Upper lobe of right lung (tissue), 1 donor: ENCODE measurements around the gene TENT5C. TPM values are rescaled to one million over a fixed set of nuclear protein-coding genes. Genes with fewer than 3 reads are reported as not detected.

ENCODE experiments used
- ATAC-seq: fragments of 200-7000 bp; cut with Tn5 transposase; one replicate; pipeline ENCODE4 v1.9.1; 2020; ENCODE audit warnings: mild to moderate bottlenecking, moderate library complexity
- DNase-seq: peaks from one replicate; pipeline ENCODE4 v3.0.0-alpha.2; 2020
- H3K27ac ChIP-seq: fragments of 200-600 bp; one replicate; pipeline ENCODE4 v1.8.0; 2022
- H3K27me3 ChIP-seq: fragments of 200-600 bp; one replicate; pipeline ENCODE4 v1.8.0; 2022; ENCODE audit warnings: mild to moderate bottlenecking
- H3K36me3 ChIP-seq: fragments of 200-600 bp; one replicate; pipeline ENCODE4 v1.8.0; 2022
- H3K4me1 ChIP-seq: fragments of 200-600 bp; one replicate; pipeline ENCODE4 v1.8.0; 2022
- H3K4me3 ChIP-seq: fragments of 200-600 bp; one replicate; pipeline ENCODE4 v1.8.0; 2022; ENCODE audit warnings: mild to moderate bottlenecking
- H3K9me3 ChIP-seq: fragments of 200-600 bp; one replicate; pipeline ENCODE4 v1.8.0; 2022
- intact Hi-C: fragments of 100-400 bp; cut with DNase I; formaldehyde crosslinking; loops from one replicate; pipeline ENCODE4 v1.11.0; 2022
- total RNA-seq: library from RNA; stranded (reverse); fragmentation: NEBNext Ultra II Directional; extraction: Animal tissue kit (Norgen Biotek cat#: 25700); gene quantifications from one replicate; pipeline ENCODE4 v1.2.1, GENCODE V29; 2021
- TF ChIP-seq, protein P1 (sequence below): fragments of 200-600 bp; IDR thresholded peaks from one replicate; pipeline ENCODE4 v1.8.0; 2022; ENCODE audit warnings: antibody characterized with exemption
- donor health status: DM: no; HTN: yes; CAD: no; lungs with severe emphysema.

The TENT5C gene
- total RNA-seq, 1 donor from 2014 or later, result 13.7 TPM

DNA sequence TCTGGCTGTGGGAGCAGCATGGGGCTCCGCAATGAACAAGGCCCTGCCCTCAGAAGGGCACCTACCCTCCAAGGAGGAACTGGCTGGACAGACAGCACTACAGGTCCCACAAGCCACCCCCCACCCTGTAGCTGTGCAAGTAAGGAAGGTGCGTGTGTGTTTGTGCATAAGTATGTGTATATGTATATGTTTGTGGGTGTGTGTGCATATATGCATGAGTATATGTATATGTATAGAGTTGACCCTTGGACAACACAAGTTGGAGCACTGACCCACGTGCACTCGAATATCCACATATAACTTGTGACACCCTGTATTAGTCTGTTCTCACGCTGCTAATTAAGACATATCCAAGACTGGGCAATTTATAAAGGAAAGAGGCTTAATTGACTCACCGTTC, 22.6 kb upstream of the TENT5C start:
- Histone ChIP-seq H3K36me3 (no peaks in the 10 kb centered on the region), H3K27ac (no peak overlapping the region), H3K4me3 (no peak overlapping the region), H3K9me3 (no peaks in the 10 kb centered on the region), H3K4me1 (no peaks in the 10 kb centered on the region), H3K27me3 (no peaks in the 10 kb centered on the region)
- TF ChIP-seq, protein P1, sequence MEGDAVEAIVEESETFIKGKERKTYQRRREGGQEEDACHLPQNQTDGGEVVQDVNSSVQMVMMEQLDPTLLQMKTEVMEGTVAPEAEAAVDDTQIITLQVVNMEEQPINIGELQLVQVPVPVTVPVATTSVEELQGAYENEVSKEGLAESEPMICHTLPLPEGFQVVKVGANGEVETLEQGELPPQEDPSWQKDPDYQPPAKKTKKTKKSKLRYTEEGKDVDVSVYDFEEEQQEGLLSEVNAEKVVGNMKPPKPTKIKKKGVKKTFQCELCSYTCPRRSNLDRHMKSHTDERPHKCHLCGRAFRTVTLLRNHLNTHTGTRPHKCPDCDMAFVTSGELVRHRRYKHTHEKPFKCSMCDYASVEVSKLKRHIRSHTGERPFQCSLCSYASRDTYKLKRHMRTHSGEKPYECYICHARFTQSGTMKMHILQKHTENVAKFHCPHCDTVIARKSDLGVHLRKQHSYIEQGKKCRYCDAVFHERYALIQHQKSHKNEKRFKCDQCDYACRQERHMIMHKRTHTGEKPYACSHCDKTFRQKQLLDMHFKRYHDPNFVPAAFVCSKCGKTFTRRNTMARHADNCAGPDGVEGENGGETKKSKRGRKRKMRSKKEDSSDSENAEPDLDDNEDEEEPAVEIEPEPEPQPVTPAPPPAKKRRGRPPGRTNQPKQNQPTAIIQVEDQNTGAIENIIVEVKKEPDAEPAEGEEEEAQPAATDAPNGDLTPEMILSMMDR, result no peak
- DNase-seq, result peak; percentile 28
- intact Hi-C loops, result no loop called here
- no peak for ATAC-seq

DNA sequence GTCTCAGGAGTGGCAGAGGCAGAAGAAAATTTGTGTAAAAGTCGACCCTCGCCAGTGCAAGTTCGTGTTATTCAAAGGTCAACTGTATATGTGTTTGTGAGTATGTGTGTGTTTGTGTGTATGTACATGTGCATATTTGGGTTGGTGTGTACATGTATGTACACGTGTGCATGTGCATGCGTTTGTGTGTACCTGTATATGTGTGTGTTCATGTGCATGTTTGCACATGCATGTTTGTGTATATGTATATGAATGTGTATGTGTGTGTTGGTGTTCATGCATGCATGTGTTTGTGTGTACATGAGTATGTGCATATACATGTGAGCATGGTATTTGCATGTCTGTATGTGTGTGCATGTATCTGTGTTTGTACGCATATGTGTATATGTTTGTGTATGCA, 21.7 kb upstream of the TENT5C start:
- Histone ChIP-seq H3K4me1 (no peaks in the 10 kb centered on the region), H3K27ac (no peak overlapping the region), H3K27me3 (no peaks in the 10 kb centered on the region), H3K9me3 (no peaks in the 10 kb centered on the region), H3K4me3 (no peak overlapping the region), H3K36me3 (no peaks in the 10 kb centered on the region)
- ATAC-seq, result no peak
- no peak for DNase-seq
- intact Hi-C loops, result no loop called here
- TF ChIP-seq, protein P1, result no peak

DNA sequence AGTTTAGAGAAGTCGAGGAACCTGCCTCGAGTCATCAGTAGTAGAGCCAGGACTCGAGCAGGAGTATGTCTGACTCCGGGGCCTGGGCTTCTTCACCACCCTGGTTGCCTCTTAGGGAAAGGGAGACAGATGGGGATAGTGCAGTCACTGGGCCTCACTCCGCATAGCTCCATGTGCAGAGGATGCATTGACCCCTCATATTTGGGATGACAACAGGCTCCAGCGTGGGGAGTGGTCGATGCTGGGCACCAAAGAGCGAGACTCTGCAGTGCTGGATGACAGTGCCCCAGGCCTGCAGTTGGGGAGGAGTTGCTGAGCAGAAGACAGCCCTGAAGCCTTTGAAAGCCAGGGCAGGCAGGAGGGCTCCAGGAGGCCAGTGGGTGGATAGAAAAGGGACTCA, 20.8 kb upstream of the TENT5C start:
- no peaks in the 10 kb centered on the region for H3K9me3 ChIP-seq
- H3K4me3 ChIP-seq, result no peak overlapping the region
- H3K27me3 ChIP-seq, result no peaks in the 10 kb centered on the region
- TF ChIP-seq, protein P1, result no peak
- ATAC-seq (no peak), DNase-seq (peak; percentile 30)
- no peaks in the 10 kb centered on the region for H3K36me3 ChIP-seq
- H3K27ac ChIP-seq, result no peak overlapping the region
- H3K4me1 ChIP-seq, result no peaks in the 10 kb centered on the region
- intact Hi-C loops, result no loop called here

DNA sequence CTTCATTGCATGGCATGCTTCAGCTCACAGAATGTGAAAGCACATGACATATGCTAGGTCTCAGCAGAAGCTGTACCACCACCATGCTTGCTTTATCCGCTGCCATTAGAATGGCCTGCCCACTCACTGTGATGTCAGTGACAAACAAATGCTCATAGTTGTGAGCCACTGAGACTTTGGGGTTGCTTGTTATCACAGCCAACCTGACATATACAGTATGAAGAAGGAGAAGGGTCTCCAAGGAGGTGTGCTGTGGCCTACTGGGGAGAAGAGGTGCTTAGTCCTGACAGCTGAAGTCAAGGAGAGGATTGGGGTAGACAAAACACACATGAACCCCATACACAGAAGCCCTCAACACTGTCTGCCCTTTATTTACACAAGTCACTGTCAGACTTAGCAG, 19.5 kb upstream of the TENT5C start:
- Histone ChIP-seq H3K4me3 (no peak overlapping the region), H3K27me3 (no peaks in the 10 kb centered on the region), H3K36me3 (no peaks in the 10 kb centered on the region), H3K27ac (no peak overlapping the region), H3K4me1 (peaks cover 10% of the 10 kb centered on the region), H3K9me3 (no peaks in the 10 kb centered on the region)
- intact Hi-C loops, result no loop called here
- TF ChIP-seq, protein P1, result no peak
- ATAC-seq (no peak), DNase-seq (no peak)

DNA sequence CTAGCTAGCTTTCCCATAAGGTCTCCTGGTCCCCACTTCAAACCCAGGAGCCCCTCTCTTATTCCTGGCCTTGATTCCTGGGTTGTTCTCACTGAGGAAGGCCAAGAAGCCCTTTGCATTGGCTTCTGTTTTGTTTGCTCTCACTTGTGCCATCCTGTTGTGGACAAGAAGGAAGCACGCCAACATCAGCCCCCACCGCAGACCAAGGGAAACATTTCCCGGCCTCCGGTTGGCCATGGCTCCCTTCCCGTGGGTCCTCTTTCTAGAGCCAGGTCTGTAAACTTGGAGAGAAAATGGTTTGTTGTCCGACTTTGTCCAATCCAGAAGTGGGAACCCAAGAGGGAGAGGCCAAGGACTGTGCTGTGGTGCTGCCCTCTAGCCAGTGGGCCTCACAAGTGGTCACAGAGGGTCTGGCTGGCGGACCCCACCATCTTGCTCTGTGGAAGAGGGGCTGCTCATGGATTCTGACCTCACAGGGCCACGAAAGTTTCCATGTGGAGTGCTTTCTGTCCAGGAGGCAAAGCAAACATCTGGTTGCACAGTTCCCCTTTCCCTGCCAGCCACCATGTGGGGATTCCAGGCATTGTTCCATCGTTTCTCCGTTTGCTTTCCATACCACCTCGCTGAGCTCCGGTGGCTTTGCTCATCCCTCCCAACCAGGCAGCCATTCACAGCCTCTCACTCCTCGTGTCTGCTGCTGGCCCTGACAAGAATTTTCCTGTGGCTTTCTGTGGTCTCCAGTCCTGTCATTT, 18.9 kb upstream of the TENT5C start:
- peak; percentile 40 for DNase-seq
- no peaks in the 10 kb centered on the region for H3K27me3 ChIP-seq
- H3K9me3 ChIP-seq, result no peaks in the 10 kb centered on the region
- no peak for ATAC-seq
- H3K27ac ChIP-seq, result no peak overlapping the region
- H3K4me3 ChIP-seq, result no peak overlapping the region
- intact Hi-C loops, result no loop called here
- TF ChIP-seq, protein P1, result no peak
- no peaks in the 10 kb centered on the region for H3K36me3 ChIP-seq
- peaks cover 13% of the 10 kb centered on the region for H3K4me1 ChIP-seq
